Gastroesophageal sphincter (tissue), 4 donors: ENCODE data around the gene CHRNA4. TPM values are rescaled to one million over a fixed set of nuclear protein-coding genes. Genes with fewer than 3 reads are reported as not detected.

ENCODE experiments used
- ATAC-seq: fragments of 150-250 bp; one replicate; pipeline ENCODE4 v1.9.1; 2016; ENCODE audit warnings: mild to moderate bottlenecking, moderate library complexity
- H3K27ac ChIP-seq, 4 donors: fragments of 200-600 bp; sonication (generic) in 3 of 4; 1 replicate in 3 of 4; 2 replicates in 1 of 4; pipeline ENCODE4 v1.5.1; 2016 to 2019
- H3K27me3 ChIP-seq: fragments of 200-600 bp; sonication (generic); one replicate; pipeline ENCODE4 v1.5.1; 2019
- H3K36me3 ChIP-seq, 2 donors: fragments of 200-600 bp; sonication (generic); one replicate each; pipeline ENCODE4 v1.5.1; 2019; ENCODE audit warnings: control low read depth in 1 of 2
- H3K4me1 ChIP-seq, 3 donors: fragments of 200-600 bp; sonication (generic); 1 replicate in 2 of 3; 2 replicates in 1 of 3; pipeline ENCODE4 v1.5.1; 2016 to 2019; ENCODE audit warnings: control low read depth in 2 of 3
- H3K4me3 ChIP-seq, 2 donors: fragments of 200-600 bp; sonication (generic); one replicate each; pipeline ENCODE4 v1.5.1; 2019; ENCODE audit warnings: mild to moderate bottlenecking in 1 of 2, moderate library complexity in 1 of 2
- H3K9me3 ChIP-seq, 3 donors: fragments of 200-600 bp; sonication (generic); one replicate each; pipeline ENCODE4 v1.5.1; 2017 to 2019; ENCODE audit warnings: control low read depth in 2 of 3
- CTCF ChIP-seq, 4 experiments: fragments of 200-600 bp in 2 of 4; fragments of 450-650 bp in 2 of 4; sonication (generic) in 1 of 4; IDR thresholded peaks; one replicate each; pipeline ENCODE4 v1.5.1; 2017 to 2019; ENCODE audit warnings: antibody characterized with exemption in 4 of 4, mild to moderate bottlenecking in 2 of 4, moderate library complexity in 2 of 4
- EP300 ChIP-seq: sonication (generic); formaldehyde crosslinking; IDR thresholded peaks from one replicate; pipeline ENCODE4 v1.6.1; 2017; ENCODE audit warnings: antibody characterized with exemption, mild to moderate bottlenecking
- POLR2A ChIP-seq, 2 donors: fragments of 450-650 bp; IDR thresholded peaks; one replicate each; pipeline ENCODE4 v1.6.1; 2017; ENCODE audit warnings: antibody characterized with exemption in 2 of 2, mild to moderate bottlenecking in 2 of 2, moderate library complexity in 1 of 2
- POLR2AphosphoS5 ChIP-seq: sonication (generic); formaldehyde crosslinking; IDR thresholded peaks from one replicate; pipeline ENCODE4 v1.6.1; 2017; ENCODE audit warnings: antibody characterized with exemption
- WGBS, 2 donors: methylation state at CpG; one replicate each; pipeline ENCODE4 v1.1.5; 2018; ENCODE audit warnings: low coverage in 1 of 2; 5-methylcytosine and 5-hydroxymethylcytosine counted together
- total RNA-seq, 4 donors: library from RNA; depleted of rRNA; stranded (reverse); fragments of >200 nt; gene quantifications; one replicate each; pipeline ENCODE4 v1.1.0, GENCODE V29; 2016

Gene CHRNA4
- total RNA-seq, 4 donors from 2014 or later, result not detected

- no peaks in the 10 kb centered on the region for H3K36me3 ChIP-seq
- no peak overlapping the region for H3K27ac ChIP-seq
- H3K4me1 ChIP-seq, result peaks cover 0 to 21% (median 0%) of the 10 kb centered on the region in 3 donors
- H3K27me3 ChIP-seq, result peaks cover 69% of the 10 kb centered on the region
- no peaks in the 10 kb centered on the region for H3K9me3 ChIP-seq
- WGBS, 2 donors, result 78% methylated on average over 4 of the region's 14 CpGs; no CpG with 5 or more reads in 1 of the 2 donors
- no peak overlapping the region for H3K4me3 ChIP-seq
- no peak for TF ChIP-seq POLR2A (IDR thresholded peaks at IDR 0.05)
- no peak for TF ChIP-seq EP300
- TF ChIP-seq POLR2AphosphoS5, result no peak
- no peak for TF ChIP-seq CTCF (IDR thresholded peaks at IDR 0.05)
- ATAC-seq, result no peak
Measured at GRCh38 chr20:63316502-63316921, 44.6 kb downstream of the CHRNA4 start.

GRCh38 chr20:63315731-63316491 is 45.2 kb downstream of the CHRNA4 start:
- H3K9me3 ChIP-seq, result no peaks in the 10 kb centered on the region
- H3K36me3 ChIP-seq, result no peaks in the 10 kb centered on the region
- no peak for ATAC-seq
- no peak overlapping the region for H3K27ac ChIP-seq
- peaks cover 0 to 18% (median 0%) of the 10 kb centered on the region in 3 donors for H3K4me1 ChIP-seq
- H3K4me3 ChIP-seq, result no peak overlapping the region
- WGBS, 2 donors, result 80 to 100% methylated on average over 1 of the region's 31 CpGs
- peaks cover 65% of the 10 kb centered on the region for H3K27me3 ChIP-seq
- no peak for TF ChIP-seq CTCF (IDR thresholded peaks at IDR 0.05)
- TF ChIP-seq POLR2AphosphoS5, result no peak
- TF ChIP-seq POLR2A (IDR thresholded peaks at IDR 0.05), result no peak
- TF ChIP-seq EP300, result no peak

- peaks cover 64% of the 10 kb centered on the region for H3K27me3 ChIP-seq
- H3K9me3 ChIP-seq, result no peaks in the 10 kb centered on the region
- peaks cover 0 to 13% (median 0%) of the 10 kb centered on the region in 3 donors for H3K4me1 ChIP-seq
- no peak overlapping the region for H3K4me3 ChIP-seq
- H3K36me3 ChIP-seq, result no peaks in the 10 kb centered on the region
- TF ChIP-seq EP300, result no peak
- no peak for TF ChIP-seq POLR2A (IDR thresholded peaks at IDR 0.05)
- ATAC-seq, result no peak
- no peak overlapping the region for H3K27ac ChIP-seq
- no CpG with 5 or more reads among the region's 15 CpGs for WGBS, 2 donors
Measured at GRCh38 chr20:63315240-63315689, 45.9 kb downstream of the CHRNA4 start.

GRCh38 chr20:63314566-63315239 is 46.4 kb downstream of the CHRNA4 start:
- H3K9me3 ChIP-seq, result no peaks in the 10 kb centered on the region
- peaks cover 0 to 15% (median 0%) of the 10 kb centered on the region in 3 donors for H3K4me1 ChIP-seq
- H3K27me3 ChIP-seq, result peaks cover 64% of the 10 kb centered on the region
- 82 to 94% methylated on average over 4 to 6 of the region's 21 CpGs for WGBS, 2 donors
- ATAC-seq, result no peak
- no peak overlapping the region for H3K4me3 ChIP-seq
- no peaks in the 10 kb centered on the region for H3K36me3 ChIP-seq
- TF ChIP-seq POLR2AphosphoS5, result no peak
- TF ChIP-seq EP300, result no peak
- TF ChIP-seq POLR2A (IDR thresholded peaks at IDR 0.05), result no peak
- H3K27ac ChIP-seq, result no peak overlapping the region

- peaks cover 64% of the 10 kb centered on the region for H3K27me3 ChIP-seq
- peaks cover 0 to 21% (median 0%) of the 10 kb centered on the region in 3 donors for H3K4me1 ChIP-seq
- TF ChIP-seq CTCF (IDR thresholded peaks at IDR 0.05) (no peak), POLR2A (IDR thresholded peaks at IDR 0.05) (no peak), POLR2AphosphoS5 (no peak), EP300 (no peak)
- no CpG with 5 or more reads among the region's 9 CpGs for WGBS, 2 donors
- H3K36me3 ChIP-seq, result no peaks in the 10 kb centered on the region
- H3K4me3 ChIP-seq, result no peak overlapping the region
- no peak for ATAC-seq
- H3K27ac ChIP-seq, result no peak overlapping the region
- H3K9me3 ChIP-seq, result no peaks in the 10 kb centered on the region
Measured at GRCh38 chr20:63314015-63314471, 47.1 kb downstream of the CHRNA4 start.
